Heart left ventricle (tissue), 16 donors: ENCODE results near the gene SLCO3A1. TPM values are rescaled to one million over a fixed set of nuclear protein-coding genes. Genes with fewer than 3 reads are reported as not detected.

Experiments
- ATAC-seq, 4 donors: fragments of 200-7000 bp; cut with Tn5 transposase; one replicate each; pipeline ENCODE4 v1.9.1; 2020 to 2022; ENCODE audit warnings: moderate library complexity in 4 of 4, mild to moderate bottlenecking in 3 of 4, moderate number of reproducible peaks in 1 of 4
- DNase-seq, 5 donors: peaks; one replicate each; pipeline ENCODE4 v3.0.0-alpha.2; 2020
- H3K27ac ChIP-seq, 12 donors: fragments of 200-600 bp; sonication (generic) in 4 of 12; one replicate each; pipeline versions ENCODE4 v1.5.0 to v1.8.0; 2016 to 2022; ENCODE audit warnings: mild to moderate bottlenecking in 2 of 12
- H3K27me3 ChIP-seq, 9 donors: fragments of 200-600 bp; sonication (generic) in 2 of 9; one replicate each; pipeline versions ENCODE4 v1.5.1 to v1.8.0; 2016 to 2022; ENCODE audit warnings: mild to moderate bottlenecking in 3 of 9
- H3K36me3 ChIP-seq, 9 donors: fragments of 200-600 bp; sonication (generic) in 2 of 9; one replicate each; pipeline versions ENCODE4 v1.5.0 to v1.8.0; 2018 to 2022; ENCODE audit warnings: mild to moderate bottlenecking in 2 of 9
- H3K4me1 ChIP-seq, 12 donors: fragments of 200-600 bp; sonication (generic) in 4 of 12; one replicate each; pipeline versions ENCODE4 v1.5.0 to v1.8.0; 2016 to 2022; ENCODE audit warnings: mild to moderate bottlenecking in 3 of 12
- H3K4me3 ChIP-seq, 12 donors: fragments of 200-600 bp; sonication (generic) in 4 of 12; one replicate each; pipeline versions ENCODE4 v1.5.0 to v1.8.0; 2017 to 2022; ENCODE audit warnings: mild to moderate bottlenecking in 9 of 12, moderate library complexity in 4 of 12
- H3K9me3 ChIP-seq, 12 donors: fragments of 200-600 bp; sonication (generic) in 4 of 12; one replicate each; pipeline versions ENCODE4 v1.5.0 to v1.8.0; 2016 to 2022; ENCODE audit warnings: mild to moderate bottlenecking in 1 of 12
- CTCF ChIP-seq, 12 donors: fragments of 200-600 bp; sonication (generic) in 4 of 12; IDR thresholded peaks; one replicate each; pipeline versions ENCODE4 v1.5.0 to v1.8.0; 2018 to 2022; ENCODE audit warnings: antibody characterized with exemption in 12 of 12, mild to moderate bottlenecking in 5 of 12
- POLR2A ChIP-seq, 2 donors: fragments of 450-650 bp; IDR thresholded peaks; one replicate each; pipeline ENCODE4 v1.6.1; 2017; ENCODE audit warnings: antibody characterized with exemption in 2 of 2, mild to moderate bottlenecking in 2 of 2, moderate library complexity in 2 of 2
- WGBS, 4 donors: extraction: QIAGEN DNeasy Blood & Tissue Kit in 2 of 4; methylation state at CpG; one replicate each; pipeline versions ENCODE4 v1.1.5 to v1.1.7; 2013 to 2018; 5-methylcytosine and 5-hydroxymethylcytosine counted together
- intact Hi-C, 10 donors: fragments of 100-400 bp; cut with DNase I; formaldehyde crosslinking; loops; one replicate each; pipeline versions ENCODE4 v1.11.1 to v1.14.2; 2022
- polyA plus RNA-seq, 2 donors: library from polyadenylated mRNA; stranded (reverse); fragments of 200-250 nt; gene quantifications; one replicate each; pipeline ENCODE4 v1.2.3, GENCODE V29; 2013
- total RNA-seq, 9 donors: library from RNA; depleted of rRNA in 2 of 9; stranded (reverse); fragments of >200 nt in 2 of 9; fragmentation: NEBNext Ultra II Directional in 3 of 9; extraction: Animal tissue kit (Norgen Biotek cat#: 25700) in 3 of 9; gene quantifications; one replicate each; pipeline versions ENCODE4 v1.1.0 to v1.2.4, GENCODE V29; 2016 to 2023
- donor health status: ischemic (EF 13 %, LVEDD 7.1; RV severe dilation, severe dysfunction).
- donor health status: healthy with polysubstance abuse.
- donor health status: DM: no; HTN: yes; CAD: no.
- donor health status: DM: no; HTN: no; CAD: no.
- donor health status: ischemic (EF 25% LVEDD 6.9; RV normal size, moderate dysfunction).
- donor health status: ischemic (EF 25% LVEDD 5.7; RV mildly dilated, moderate dysfunction).
- donor health status: healthy.
- donor health status: DM: yes; HTN: yes; CAD: no.
- donor health status: ischemic (EF 35%, LVEDD 5.7; RV mildly dilated, moderate dysfunction).
- donor health status: nonischemic (EF 11% LVEDD 7.7; RV severe dilation, severe dysfunction).
- donor health status: DM: yes; HTN: yes; CAD: no.
- donor health status: PGD.
- donor health status: ischemic (EF 29% LVEDD 5.4; RV normal size, mild dysfunction).
- donor health status: nonischemic (EF 23%, LVEDD 6.1; RV moderate dilation, normal function).

The SLCO3A1 gene
- total and polyA plus RNA-seq, 11 donors = 26.3 to 64.2 (median 50.2) TPM

DNA sequence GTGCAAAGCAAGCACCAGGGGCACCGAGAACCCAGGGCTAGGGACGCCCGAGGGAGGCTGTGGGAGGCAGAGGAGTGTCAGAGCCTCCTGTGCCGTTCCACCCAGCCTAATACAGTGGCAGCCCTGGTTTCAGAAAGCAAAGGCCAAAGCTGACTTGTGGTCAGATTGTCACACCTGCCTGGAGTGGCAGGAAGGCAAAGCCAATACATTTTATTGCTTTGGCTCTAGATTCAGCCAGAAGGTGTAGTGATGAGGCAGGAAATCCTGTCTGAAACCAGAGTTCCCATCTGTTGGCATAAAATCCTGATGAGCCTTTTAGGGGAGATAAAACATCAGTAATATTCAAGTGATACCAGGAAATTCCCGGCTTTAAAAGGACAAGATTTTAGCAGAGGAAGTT, 168.3 kb downstream of the SLCO3A1 start:
- ATAC-seq = no peak
- intact Hi-C loops = loop anchor here in 2 of 10 donors (5.0 to 10.0 kb wide), 2 partner anchors 39 to 53 kb away; no protein-coding TSS in a partner anchor
- 63 to 73% (median 66%) methylated on average over 5 of the region's 5 CpGs for WGBS, 4 donors
- H3K27me3 ChIP-seq = no peaks in the 10 kb centered on the region
- no peaks in the 10 kb centered on the region for H3K36me3 ChIP-seq
- no peak for DNase-seq
- peak overlapping the region in 4 of 12 donors; percentile 13 to 46 (median 30) for H3K27ac ChIP-seq
- H3K4me1 ChIP-seq = peaks cover 0 to 81% (median 53%) of the 10 kb centered on the region in 12 donors
- TF ChIP-seq CTCF (IDR thresholded peaks at IDR 0.05) = no peak
- no peak for TF ChIP-seq POLR2A (IDR thresholded peaks at IDR 0.05)
- H3K9me3 ChIP-seq = no peaks in the 10 kb centered on the region
- no peak overlapping the region for H3K4me3 ChIP-seq

GRCh38 chr15:92023965-92024364, 170.5 kb downstream of the SLCO3A1 start:
- Histone ChIP-seq H3K27me3 (no peaks in the 10 kb centered on the region), H3K36me3 (no peaks in the 10 kb centered on the region), H3K4me1 (peaks cover 0 to 90% (median 59%) of the 10 kb centered on the region in 12 donors), H3K27ac (no peak overlapping the region), H3K4me3 (no peak overlapping the region), H3K9me3 (no peaks in the 10 kb centered on the region)
- DNase-seq = no peak
- ATAC-seq = no peak
- WGBS, 4 donors = 73 to 93% (median 90%) methylated on average over 1 of the region's 1 CpG
- TF ChIP-seq POLR2A (IDR thresholded peaks at IDR 0.05) (no peak), CTCF (IDR thresholded peaks at IDR 0.05) (no peak)
- intact Hi-C loops = loop anchor here in 2 of 10 donors (5.0 to 10.0 kb wide), 2 partner anchors 42 to 51 kb away; no protein-coding TSS in a partner anchor

GRCh38 chr15:92025706-92026270, 172.3 kb downstream of the SLCO3A1 start:
- H3K27me3 ChIP-seq = no peaks in the 10 kb centered on the region
- peaks cover 0 to 90% (median 61%) of the 10 kb centered on the region in 12 donors for H3K4me1 ChIP-seq
- DNase-seq (no peak), ATAC-seq (no peak)
- H3K4me3 ChIP-seq = no peak overlapping the region
- H3K36me3 ChIP-seq = no peaks in the 10 kb centered on the region
- intact Hi-C loops = loop anchor here in 1 of 10 donors (10.0 kb wide), 1 partner anchor 49 kb away; no protein-coding TSS in a partner anchor
- WGBS, 4 donors = 68 to 83% (median 79%) methylated on average over 10 of the region's 10 CpGs
- H3K27ac ChIP-seq = peak overlapping the region in 1 of 12 donors; percentile 3
- TF ChIP-seq CTCF (IDR thresholded peaks at IDR 0.05) (no peak), POLR2A (IDR thresholded peaks at IDR 0.05) (no peak)
- no peaks in the 10 kb centered on the region for H3K9me3 ChIP-seq

- Histone ChIP-seq H3K9me3 (no peaks in the 10 kb centered on the region), H3K4me1 (peaks cover 4 to 83% (median 54%) of the 10 kb centered on the region in 12 donors), H3K27me3 (no peaks in the 10 kb centered on the region), H3K27ac (peak overlapping the region; percentile 33 to 79 (median 64)), H3K36me3 (no peaks in the 10 kb centered on the region), H3K4me3 (no peak overlapping the region)
- intact Hi-C loops = loop anchor here in 1 of 10 donors (10.0 kb wide), 1 partner anchor 46 kb away; no protein-coding TSS in a partner anchor
- no peak for DNase-seq
- ATAC-seq = no peak
- TF ChIP-seq POLR2A (IDR thresholded peaks at IDR 0.05) (no peak), CTCF (IDR thresholded peaks at IDR 0.05) (no peak)
- 60 to 78% (median 69%) methylated on average over 4 of the region's 4 CpGs for WGBS, 4 donors
Observed at GRCh38 chr15:92028389-92028724, 174.8 kb downstream of the SLCO3A1 start.
